Stimulated activated CD8-positive, alpha-beta memory T cell treated with anti-CD3 and anti-CD28 coated beads, Interleukin-4, amount 100 ng/mL, for 1 hour (primary cell): Measurements from ENCODE around the gene FHIP2A.
"Not testable (repeated sequence)": the region's sequence is repeated elsewhere in the genome, so short reads cannot be mapped to it uniquely, and the experiment has no call there.

ENCODE experiments used
- DNase-seq, 2 donors: peaks; one replicate each; pipeline ENCODE4 v3.0.0-alpha.2; 2020; ENCODE audit warnings: low read depth in 2 of 2, low spot score in 1 of 2

The FHIP2A gene, protein sequence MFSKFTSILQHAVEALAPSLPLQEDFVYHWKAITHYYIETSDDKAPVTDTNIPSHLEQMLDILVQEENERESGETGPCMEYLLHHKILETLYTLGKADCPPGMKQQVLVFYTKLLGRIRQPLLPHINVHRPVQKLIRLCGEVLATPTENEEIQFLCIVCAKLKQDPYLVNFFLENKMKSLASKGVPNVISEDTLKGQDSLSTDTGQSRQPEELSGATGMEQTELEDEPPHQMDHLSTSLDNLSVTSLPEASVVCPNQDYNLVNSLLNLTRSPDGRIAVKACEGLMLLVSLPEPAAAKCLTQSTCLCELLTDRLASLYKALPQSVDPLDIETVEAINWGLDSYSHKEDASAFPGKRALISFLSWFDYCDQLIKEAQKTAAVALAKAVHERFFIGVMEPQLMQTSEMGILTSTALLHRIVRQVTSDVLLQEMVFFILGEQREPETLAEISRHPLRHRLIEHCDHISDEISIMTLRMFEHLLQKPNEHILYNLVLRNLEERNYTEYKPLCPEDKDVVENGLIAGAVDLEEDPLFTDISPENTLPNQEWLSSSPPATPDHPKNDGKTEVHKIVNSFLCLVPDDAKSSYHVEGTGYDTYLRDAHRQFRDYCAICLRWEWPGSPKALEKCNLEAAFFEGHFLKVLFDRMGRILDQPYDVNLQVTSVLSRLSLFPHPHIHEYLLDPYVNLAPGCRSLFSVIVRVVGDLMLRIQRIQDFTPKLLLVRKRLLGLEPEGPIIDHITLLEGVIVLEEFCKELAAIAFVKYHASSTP

DNA sequence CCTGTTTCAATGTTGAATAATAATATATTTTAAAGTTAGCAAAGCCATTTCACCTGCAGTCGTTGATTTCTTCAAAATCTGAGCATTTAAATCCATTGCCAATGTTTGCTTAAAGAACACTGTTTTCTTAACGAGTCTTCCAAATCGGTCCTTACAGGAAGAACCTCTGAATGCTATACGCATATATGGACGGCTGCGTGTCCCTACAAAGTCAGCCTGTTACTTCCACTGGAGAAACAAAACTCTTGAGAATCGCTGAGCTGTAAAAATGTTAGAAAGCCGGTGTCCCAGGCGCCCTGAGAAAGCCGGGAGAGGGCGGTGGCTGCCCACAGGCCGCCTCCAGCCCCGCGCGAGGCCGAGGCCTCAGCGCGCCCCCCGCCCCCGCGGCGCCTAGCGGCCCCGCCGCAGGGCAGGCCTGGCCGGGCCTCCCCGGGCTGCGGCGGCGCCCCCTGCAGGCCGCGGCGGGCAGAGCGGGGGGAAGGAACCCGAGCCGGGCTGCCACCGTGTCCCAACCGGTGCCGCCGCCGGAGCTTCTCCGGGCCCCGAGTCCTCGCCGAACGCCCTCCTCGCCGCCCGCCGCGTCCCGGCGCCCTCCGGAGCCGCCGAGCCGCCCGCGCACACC lies at the start of gene FHIP2A:
Gene FHIP2A, plus strand, starts transcription at position 488 of the 622 bp plus-strand sequence. CDS start 299 bp downstream, outside the sequence.
- peak; percentile 55 to 72 for DNase-seq

DNA sequence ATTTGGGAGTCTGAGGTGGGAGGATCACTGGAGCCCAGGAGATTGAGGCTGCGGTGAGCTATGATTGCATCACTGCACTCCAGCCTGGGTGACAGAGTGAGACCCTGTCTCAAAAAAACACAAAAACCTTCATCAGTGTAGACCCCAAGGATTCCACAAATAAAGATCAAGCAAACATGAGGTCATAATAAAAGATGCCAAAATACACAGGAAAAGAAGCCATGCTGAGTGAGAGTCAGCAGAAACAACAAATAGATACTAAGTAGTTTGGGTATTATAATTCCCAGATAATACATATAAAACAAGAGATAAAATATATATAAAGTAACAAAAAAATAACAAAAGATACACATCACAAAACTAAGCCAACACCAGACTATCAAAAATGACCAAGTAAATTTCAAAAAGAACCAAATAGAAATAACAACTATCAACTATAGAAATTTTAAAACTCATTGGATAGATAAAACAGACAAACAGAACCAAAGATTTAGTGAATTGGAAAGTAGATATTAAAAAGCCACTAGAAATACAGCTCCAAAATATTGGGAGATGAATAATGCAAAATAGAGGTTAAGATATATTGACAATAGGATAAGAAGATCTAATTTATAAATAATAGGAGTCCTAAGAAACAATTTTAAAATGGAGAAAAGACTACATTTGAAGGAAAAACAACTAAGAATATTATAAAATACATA lies 48.9 kb upstream of the FHIP2A start:
- no peak for DNase-seq

DNA sequence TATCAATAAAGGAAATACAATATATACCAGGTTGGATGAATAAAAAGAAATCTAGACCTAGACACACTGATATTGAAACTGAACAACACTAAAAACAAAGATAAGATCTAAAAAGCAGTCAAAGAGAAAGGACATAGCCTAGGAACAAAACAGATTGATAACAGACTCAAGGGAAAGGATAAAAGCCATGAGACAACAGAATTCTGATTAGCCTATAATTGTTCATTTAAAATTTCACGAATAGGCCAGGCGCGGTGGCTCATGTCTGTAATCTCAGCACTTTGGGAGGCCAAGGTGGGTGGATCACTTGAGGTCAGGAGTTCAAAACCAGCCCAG lies 48.4 kb upstream of the FHIP2A start:
- DNase-seq = no peak

DNA sequence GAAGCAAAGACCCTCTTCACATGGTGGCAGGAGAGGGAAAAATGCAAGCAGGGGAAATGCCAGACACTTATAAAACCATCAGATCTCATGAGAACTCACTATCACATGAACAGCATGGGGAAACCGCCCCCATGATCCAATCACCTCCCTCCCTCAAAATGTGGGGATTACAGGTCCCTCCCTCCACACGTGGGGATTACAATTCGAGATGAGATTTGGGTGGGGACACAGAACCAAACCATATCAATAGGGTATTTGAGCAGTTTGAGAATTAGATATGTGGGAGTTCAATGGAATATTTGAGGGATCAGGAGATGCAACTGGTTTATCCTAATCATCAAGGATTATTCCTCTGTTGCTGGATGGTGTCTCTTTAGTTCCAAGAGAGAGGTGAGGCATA lies 46.5 kb upstream of the FHIP2A start:
- not testable (repeated sequence) for DNase-seq

DNA sequence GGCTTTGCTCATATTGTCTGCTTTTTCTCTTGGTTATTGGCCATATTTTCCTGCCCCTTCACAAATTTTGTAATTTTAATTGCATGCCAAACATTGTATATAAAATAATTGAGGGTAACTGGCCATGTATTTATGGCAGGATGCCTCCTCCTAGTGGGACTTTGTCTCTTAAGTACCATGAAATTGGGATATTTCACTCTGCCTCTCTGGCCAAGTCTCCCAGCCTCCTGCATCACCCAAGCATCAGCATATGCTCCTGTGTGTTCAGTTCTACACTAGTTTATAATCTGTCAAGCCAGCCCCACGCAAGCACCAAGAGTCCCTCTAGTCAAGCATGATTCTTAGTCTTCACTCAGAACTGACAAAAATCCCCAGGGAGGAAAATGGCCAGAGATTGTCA lies 44.2 kb upstream of the FHIP2A start:
- no peak for DNase-seq

DNA sequence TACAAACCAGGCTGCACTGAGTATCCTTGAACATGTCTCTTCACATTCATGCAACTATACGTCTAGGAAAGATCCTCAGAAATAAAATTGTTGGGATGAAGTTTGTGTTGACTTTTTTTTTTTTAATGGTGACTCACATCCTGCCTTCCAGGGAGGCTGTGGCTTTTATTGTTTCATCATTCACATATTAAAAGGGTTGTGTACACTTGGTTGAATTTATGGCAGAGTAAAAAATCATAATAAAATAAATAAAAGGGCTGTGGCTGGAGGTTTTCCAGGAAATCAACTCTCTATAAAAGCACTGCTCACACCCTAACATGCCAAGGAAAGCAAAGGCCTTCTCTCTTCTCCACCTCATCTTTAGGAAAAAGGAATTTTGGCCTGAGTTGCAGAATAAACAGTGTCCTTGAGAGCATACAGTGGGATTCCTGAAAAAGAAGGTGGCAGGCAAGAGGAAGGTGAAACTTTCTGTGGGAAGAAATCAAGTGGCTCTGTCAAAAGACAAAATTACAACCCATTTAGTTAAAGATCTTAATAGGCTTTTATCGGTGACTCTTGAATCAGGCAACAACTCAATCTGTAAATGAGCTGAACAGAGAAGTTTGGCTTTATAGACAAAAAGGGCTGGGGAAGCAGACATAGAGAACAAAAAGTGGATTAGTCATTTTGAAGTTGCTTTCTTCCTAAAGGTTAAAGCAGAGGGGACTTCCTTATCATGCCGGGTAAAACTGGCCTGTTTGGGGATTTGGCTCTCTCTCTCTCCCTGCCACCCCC lies 41.6 kb upstream of the FHIP2A start:
- no peak for DNase-seq

DNA sequence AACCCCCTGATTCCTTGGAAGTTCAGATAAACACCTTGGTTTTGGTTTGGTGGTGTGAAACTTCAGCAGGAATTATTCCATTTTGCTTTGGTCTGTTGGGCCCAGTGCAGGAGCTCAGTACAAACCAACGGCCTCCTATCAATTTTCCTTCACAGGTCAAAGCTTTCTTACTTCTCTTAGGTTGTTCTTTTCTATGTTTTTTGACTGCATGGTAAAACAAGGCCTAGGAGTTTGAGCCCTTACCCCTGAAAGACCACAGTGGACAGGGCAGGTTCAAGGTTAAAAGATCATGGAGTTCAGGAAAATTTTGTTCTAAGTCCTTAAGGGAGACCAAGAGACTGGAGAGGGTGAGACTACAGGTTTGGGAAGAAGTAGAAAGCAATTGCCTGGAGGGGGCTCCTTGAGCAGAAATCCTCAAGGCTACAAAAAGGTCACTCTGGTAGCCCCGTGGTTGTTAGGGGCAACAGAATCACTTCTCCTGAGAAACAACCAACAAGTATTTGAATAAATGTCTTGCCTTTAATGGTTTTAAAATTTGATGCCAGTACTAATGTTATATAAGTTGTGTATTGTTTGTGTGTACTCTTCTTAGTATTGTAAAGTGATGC lies 40.9 kb upstream of the FHIP2A start:
- DNase-seq = no peak

DNA sequence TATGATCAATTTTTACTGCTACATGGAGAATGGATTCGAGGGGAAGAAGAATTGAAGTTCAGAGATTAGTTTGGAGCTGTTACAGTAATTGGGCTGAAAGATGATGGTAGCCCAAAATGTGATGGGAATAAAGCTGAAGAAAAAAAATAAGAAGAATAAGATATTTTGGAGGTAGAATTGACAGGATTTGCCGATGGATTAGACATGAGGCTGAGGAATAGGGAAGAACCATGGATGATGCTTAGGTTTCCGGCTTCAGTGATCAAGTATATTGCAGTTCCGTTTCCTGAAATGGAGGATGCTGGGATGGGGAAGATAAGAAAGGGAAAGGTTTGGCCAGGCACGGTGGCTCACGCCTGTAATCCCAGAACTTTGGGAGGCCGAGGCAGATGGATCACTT lies 38.9 kb upstream of the FHIP2A start:
- no peak for DNase-seq

DNA sequence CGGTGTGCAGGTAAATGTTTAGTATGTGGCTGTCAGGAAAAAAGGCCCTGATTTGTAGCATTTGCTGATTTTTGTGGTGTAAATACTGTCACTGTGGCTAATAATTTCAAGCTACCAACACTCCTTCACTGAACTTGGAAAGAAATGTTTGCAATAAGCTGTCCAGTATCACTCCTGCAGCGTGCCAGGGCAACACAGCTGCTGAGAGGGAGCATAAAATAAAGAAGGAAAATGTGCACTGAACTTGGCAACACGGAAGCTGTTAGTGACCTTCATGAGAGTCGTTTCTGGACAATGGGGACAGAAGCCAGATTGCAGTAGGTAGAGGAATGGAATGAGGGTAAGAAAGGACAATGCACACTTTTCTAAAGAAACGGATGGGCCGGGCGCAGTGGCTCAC lies 37.9 kb upstream of the FHIP2A start:
- DNase-seq = no peak

DNA sequence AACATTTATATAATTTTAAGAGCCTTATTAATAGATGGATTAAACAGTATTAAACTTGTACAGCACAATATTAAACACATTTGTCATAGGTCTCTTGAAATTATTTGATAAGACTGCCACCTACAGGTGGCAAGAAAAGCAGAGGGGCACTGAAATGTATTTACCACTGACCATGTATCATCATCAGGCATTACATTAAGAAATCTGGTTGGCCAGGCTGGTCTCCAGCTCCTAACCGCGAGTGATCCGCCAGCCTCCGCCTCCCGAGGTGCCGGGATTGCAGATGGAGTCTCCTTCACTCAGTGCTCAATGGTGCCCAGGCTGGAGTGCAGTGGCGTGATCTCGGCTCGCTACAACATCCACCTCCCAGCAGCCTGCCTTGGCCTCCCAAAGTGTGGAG lies 35.1 kb upstream of the FHIP2A start:
- DNase-seq = not testable (repeated sequence)

DNA sequence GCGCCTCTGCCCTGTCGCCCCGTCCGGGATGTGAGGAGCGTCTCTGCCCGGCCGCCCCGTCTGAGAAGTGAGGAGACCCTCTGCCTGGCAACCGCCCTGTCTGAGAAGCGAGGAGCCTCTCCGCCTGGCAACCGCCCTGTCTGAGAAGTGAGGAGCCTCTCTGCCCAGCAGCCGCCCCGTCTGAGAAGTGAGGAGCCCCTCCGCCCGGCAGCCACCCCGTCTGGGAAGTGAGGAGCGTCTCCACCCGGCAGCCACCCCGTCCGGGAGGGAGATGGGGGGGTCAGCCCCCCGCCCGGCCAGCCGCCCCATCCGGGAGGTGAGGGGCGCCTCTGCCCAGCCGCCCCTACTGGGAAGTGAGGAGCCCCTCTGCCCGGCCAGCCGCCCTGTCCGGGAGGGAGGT lies 34.4 kb upstream of the FHIP2A start:
- not testable (repeated sequence) for DNase-seq

DNA sequence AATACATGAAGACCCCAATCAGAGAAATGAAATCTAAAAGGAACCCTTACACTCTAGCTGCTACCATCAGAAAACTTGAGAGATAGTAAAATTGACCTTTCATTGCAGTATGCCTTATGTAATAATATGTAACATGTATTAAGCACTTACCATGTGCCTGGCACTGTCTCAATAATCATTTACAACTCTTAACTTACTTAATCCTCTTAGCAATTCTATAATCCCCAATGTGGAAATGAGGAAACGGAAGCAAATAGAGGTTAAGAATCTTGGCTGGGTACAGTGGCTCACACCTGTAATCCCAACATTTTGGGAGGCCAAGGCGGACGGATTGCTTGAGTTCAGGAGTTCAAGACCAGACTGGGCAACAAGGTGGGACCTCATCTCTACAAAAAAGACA lies 29.8 kb upstream of the FHIP2A start:
- no peak for DNase-seq

DNA sequence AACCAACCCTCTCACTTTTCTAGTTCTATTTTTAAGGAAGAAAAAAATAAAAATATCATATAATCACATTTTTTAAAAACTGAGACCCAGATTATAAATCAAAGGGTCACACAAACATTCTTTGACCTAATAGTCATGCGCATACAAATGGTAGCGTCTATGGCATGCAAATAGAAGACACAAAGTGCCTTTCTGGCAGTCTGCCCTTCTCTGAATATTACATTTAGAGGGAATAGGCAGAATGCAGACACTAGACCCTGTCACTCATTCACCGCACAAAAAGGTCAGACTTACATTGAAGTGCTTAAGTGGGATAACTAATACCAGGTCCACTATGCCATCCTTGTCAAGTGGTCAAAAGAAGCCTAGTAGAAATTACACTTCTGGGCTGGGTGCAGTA lies 26.5 kb upstream of the FHIP2A start:
- no peak for DNase-seq

DNA sequence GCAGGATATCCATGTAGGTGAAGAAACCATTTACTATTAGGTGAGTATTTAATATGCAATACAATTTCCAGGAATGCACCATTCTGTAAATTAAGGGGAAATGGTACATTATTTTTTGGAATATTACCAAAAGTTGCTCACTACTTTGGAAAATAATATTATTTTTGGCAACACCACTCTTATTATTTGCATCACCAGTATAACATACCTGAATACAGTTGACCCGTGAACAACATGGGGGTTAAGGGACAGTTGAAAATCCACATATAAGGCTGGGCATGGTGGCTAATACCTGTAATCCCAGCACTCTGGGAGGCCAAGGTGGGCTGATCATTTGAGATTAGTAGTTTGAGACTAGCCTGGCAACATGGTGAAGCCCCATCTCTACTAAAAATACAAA lies 21.2 kb upstream of the FHIP2A start:
- no peak for DNase-seq

DNA sequence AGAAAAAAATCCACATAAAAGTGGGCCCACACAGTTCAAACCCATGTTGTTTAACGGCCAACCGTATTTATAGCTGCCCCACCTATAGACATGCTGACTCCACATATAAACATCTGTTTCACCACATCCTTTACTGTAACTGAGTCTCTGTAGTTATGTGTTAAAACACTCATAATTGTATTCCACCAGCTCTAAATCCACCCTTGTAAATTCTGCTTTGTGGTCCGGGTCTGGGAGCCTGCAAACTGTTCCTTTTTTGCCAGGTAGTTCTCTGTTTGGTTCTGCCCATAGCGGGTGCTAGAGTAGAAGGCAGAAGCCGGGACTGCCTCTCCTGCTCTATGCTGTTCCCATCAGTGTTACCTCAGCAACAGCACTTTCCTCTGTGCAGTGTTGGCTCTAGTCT lies 20.2 kb upstream of the FHIP2A start:
- DNase-seq = no peak

DNA sequence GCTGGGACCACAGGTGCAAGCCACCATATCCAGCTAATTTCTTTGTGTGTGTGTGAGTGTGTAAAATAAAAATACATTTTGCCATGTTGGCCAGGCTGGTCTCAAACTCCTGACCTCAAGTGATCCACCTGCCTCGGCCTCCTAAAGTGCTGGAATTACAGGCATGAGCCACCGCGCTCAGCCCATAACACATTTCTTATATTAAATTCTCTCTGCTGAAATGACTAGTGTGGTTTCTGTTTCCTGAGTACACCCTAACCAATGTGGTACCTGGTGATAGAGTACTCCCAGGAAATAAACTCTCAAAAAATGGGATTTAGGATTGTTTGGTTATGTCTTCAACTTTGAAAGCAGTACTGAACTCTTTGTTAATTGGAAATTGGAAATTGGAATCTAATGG lies 19.4 kb upstream of the FHIP2A start:
- DNase-seq = no peak

DNA sequence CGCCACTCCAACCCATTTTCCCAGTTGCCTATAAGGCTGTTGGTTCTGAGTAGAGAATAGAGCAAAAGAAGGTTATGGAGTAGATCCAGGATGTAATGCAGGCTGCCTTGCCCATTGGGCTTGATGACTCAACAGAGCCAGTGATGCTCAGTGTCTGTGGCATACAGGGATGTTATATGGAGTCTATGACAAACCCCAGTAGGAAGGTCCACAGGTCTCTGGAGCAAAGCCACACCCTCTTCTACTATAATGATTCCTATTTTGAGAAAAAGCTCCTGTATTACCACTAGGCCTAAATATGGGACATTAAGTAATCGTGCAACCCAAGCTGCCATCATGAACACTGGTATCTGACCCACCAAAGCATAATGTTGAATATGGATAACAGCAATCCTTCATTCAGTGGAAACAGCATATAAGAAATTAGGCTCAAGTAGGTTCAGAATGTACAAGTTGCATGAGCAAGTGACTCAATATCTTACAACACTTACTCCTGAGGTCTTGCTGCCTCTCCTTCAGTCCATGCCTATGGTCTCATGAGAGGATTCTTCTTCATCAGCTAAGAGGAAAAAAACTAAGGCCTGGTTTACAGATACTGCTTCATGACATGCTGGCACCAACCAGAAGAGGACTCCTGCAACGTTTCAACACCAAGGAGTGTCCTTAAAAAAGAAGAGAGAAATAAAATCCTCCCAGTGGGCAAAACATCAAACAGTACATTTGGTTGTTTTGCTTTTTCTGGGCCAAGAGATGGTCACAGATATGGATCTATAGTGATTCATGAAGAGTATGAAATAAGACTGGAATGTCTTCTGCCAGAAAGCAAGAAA lies 14.8 kb upstream of the FHIP2A start:
- DNase-seq = no peak

DNA sequence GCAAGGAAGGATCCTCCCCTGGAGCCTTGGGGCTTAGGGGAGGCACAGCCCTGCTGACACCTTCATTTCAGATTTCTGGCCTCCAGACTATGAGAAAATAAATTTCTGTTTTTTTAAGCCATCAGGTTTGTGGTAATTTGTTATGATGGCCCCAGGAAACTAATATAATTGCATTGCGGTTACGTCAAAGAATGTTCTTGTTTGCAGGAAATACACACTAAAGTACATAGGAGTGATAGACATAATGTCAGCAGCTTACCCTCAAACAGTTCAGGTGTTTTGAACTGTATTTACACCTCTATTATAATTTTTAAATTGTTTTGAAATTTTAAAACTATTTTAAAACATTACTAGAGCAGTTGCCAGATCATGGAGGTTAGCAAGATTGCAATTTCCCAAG lies 12.6 kb upstream of the FHIP2A start:
- no peak for DNase-seq

DNA sequence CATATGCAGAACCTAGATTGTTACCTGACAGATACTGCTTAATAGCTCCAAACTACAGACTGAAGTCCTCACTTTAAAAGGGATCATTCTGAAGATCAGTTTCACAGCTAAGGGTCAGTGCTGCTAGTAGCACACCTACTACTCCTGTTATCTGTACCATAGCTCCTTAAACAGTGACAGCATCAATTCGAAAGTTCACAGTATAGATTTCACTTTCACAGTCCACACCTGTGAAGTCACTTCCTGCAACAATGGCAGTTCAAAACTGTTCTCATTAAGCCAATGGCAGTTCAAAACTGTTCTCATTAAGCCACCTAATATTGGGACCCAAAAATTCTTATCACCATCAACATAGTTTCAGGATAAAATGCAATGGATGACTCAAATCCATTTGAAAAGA lies 10.7 kb upstream of the FHIP2A start:
- DNase-seq = no peak

DNA sequence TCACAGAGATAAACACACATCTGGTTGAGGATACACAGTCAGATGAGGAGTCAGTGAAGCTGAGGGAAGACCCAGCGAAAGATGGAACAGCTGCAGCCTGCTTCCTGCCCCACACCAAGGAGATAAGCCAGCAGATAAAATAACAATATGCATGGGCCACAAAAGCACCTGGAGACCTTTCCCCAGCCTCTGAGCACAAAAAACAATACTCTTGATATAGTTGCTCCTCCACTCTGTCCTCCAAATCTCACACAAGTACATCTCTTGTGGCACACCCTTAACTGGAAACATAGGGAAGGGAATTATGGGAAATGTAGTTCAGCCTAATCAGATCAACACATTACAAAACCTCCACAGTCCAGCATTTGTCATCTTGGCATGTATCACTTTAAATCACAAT lies 9.7 kb upstream of the FHIP2A start:
- DNase-seq = no peak
